Jurkat, Clone E6-1 (cell line): Measurements from ENCODE around the gene RNASE7.
"Not testable (repeated sequence)": the region's sequence is repeated elsewhere in the genome, so short reads cannot be mapped to it uniquely, and the experiment has no call there.

Experiments used
- DNase-seq: peaks from one replicate; pipeline ENCODE4 v3.0.0-alpha.2; 2011; ENCODE audit warnings: low read depth, low spot score
- H3K4me3 ChIP-seq: 2 replicates; pipeline ENCODE4 v1.5.1; 2011; ENCODE audit warnings: mild to moderate bottlenecking, low read length, control low read depth, moderate library complexity

RNASE7 gene

GRCh38 chr14:21039585-21040369, 2.4 kb upstream of the RNASE7 start:
- no peak overlapping the region for H3K4me3 ChIP-seq
- peak; percentile 46 for DNase-seq

- no peak for DNase-seq
- no peak overlapping the region for H3K4me3 ChIP-seq
These were observed 1.7 kb upstream of the RNASE7 start for GRCh38 chr14:21040370-21040925.

- not testable (repeated sequence) for H3K4me3 ChIP-seq, DNase-seq
These were observed 1.2 kb upstream of the RNASE7 start for GRCh38 chr14:21040941-21041340.

- no peak overlapping the region for H3K4me3 ChIP-seq
- DNase-seq: no peak
These were observed 756 bp downstream of the RNASE7 start for GRCh38 chr14:21042918-21043317.

DNA sequence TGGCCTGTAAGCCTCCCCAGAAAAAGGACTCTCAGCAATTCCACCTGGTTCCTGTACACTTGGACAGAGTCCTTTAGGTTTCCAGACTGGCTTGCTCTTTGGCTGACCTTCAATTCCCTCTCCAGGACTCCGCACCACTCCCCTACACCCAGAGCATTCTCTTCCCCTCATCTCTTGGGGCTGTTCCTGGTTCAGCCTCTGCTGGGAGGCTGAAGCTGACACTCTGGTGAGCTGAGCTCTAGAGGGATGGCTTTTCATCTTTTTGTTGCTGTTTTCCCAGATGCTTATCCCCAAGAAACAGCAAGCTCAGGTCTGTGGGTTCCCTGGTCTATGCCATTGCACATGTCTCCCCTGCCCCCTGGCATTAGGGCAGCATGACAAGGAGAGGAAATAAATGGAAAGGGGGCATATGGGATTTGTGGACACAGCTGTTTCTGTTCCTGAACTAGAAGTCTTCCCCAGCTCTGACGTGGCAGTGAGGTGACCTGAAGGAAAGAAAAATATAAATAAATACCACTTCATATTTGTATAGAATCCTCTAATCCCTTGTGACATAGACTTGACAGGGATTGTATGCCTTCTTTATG, 1.3 kb downstream of the RNASE7 start:
- no peak overlapping the region for H3K4me3 ChIP-seq
- DNase-seq: no peak

DNA sequence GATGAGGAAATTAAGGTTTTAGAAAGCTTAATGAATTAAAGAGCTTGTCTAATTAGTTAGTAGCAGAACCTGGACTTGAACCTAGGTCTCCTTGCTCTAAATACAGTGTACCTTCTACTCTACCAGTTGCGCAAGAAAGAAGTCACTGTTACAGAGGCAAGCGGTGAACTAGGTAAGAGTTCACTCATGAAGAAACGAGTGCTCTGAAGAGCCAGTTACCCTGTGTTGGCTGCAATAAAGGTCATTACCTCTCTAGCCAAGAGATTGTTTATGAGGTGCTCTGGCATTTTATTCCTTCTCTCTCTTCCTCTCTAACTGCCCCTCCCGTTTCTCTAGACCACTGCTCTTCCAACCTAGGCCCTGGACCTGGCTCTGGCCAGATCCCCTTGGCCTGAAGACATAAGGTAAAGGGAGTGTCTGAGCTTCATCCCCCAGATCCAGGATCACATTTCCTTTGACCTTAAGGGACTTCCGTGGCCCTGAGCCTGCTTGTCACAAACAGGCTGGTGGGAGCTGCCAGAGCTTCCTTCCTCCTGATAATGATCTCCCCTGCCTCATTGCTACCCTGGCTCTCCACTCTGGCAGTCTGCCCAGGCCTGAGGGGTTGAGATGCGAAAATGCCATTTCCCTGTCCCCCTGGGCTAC, 1.9 kb downstream of the RNASE7 start:
- DNase-seq: no peak
- H3K4me3 ChIP-seq: no peak overlapping the region

GRCh38 chr14:21047378-21047781, 5.2 kb downstream of the RNASE7 start:
- no peak overlapping the region for H3K4me3 ChIP-seq
- no peak for DNase-seq

DNA sequence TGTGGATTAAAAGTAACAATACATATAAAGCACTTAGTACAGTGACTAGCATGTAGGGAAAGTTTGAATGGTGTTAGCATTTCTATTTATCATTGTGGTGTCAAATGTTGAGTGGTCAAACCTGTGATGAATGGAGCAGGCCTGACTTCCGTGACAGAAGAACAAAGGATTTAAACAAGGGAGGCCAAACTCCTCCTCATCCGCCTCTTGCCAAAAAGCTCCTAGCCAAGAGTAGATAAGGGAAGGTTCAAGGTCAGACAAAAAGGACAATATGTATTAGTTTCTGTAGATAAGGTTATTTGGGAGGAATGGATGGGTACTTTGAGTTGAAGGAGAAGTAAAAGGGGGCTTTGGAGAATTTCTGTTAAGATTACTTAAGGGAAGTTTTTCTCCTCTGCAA, 6.5 kb downstream of the RNASE7 start:
- no peak overlapping the region for H3K4me3 ChIP-seq
- no peak for DNase-seq

DNA sequence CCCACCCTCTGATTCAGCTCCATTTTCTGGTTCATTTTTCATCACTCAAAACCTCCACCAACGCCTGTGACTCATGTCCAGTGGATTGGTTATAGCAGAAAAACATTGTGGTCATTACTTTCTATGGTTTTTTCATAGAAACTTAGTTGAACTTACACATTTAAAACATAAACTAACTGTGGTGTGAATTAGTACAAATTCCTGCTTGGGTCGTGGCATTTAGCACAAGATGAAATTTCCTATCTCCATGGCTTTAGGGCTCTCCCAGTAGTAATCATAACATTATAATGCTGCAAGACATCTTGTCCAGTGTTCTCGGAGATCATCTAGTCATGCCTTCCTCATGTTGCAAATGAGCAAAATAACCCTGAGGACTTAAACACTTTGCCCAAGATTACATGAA, 7.1 kb downstream of the RNASE7 start:
- no peak overlapping the region for H3K4me3 ChIP-seq
- no peak for DNase-seq

DNA sequence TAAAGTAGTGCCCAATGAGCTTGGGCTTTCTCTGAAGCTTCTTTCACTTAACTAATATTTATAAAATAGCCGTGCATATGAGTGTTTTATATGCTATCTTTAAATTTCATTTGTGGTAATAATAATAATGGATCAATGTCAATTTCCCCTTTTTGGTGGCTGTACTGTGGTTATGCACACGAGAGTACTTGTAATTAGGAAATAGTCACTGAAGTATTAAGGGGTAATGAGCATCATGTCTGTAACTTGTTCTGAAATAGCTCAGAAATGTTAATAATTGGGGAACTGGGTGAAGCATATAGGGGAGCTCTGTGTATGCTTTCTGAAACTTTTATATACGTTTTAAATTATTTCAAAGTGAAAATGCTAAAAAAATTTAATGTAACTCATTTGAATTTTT, 8.4 kb downstream of the RNASE7 start:
- no peak for DNase-seq
- no peak overlapping the region for H3K4me3 ChIP-seq

DNA sequence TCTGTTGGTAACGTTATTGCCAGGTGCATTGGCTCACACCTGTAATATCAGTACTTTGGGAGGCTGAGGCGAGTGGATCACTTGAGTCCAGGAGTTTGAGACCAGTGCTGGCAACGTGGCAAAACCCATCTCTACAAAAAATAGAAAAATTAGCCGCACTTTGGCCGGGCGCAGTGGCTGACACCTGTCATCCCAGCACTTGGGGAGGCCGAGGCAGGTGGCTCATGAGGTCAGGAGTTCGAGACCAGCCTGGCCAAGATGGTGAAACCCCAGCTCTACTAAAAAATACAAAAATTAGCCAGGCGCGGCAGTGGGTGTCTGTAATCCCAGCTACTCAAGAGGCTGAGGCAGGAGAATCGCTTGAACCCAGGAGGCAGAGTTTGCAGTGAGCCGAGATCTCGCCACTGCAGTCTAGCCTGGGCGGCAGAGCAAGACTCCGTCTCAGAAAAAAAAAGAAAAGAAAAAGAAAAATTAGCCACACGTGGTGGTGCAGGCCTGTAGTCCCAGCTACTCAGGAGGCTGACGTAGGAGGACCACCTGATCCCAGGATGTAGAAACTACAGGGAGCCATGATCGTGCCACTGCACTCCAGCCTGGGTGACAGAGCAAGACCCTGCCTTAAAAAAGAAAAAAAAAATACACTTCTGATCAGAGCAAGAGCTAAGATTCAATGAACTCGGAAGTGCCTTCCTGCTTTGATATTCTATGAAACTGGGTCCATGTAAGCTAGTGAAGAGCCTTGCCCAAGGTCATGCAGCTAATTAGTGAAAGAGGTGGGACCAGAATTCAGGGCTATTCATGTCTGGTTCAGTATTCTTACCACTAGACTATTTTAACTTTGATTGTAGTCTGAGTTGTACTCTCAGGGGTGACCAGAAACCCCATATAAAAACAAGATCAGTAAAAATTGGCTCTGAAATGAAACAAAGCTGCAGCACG, 11.3 kb downstream of the RNASE7 start:
- DNase-seq: no peak
- H3K4me3 ChIP-seq: no peak overlapping the region

- DNase-seq: no peak
- no peak overlapping the region for H3K4me3 ChIP-seq
These were observed 12.1 kb downstream of the RNASE7 start for GRCh38 chr14:21054123-21054767.

- no peak for DNase-seq
- H3K4me3 ChIP-seq: no peak overlapping the region
These were observed 12.6 kb downstream of the RNASE7 start for GRCh38 chr14:21054768-21055145.

GRCh38 chr14:21055432-21056117, 13.4 kb downstream of the RNASE7 start:
- H3K4me3 ChIP-seq: no peak overlapping the region
- no peak for DNase-seq

DNA sequence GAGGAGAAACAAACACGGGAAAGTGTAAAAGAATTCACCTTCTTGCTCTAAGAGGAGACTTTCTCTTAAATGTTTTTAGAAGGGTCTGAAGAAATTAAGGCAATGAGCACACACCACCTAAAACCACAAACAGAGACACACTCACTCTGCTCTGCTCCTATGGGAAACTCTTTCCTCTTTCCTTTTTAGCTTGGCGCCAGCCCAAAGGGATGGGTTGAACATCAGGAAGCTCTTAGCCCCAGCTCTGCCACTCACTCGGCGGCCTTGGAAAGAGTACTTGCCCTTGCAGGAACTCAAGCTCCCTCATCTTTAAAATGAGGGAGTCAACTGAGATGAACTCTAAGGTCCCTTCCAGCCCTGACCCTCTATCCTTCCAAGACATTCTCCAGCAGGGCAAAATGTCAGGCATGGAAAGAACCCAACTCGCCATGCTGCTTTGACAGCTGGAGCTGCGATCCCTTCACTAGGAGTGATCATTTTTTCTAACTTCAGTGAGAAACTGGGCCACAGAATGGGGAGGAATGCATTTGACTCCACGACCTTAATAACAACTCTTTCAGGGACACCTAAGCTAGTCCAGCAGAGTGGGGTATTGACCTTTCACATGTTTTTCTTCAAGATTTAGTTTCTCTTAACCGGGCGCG, 14.5 kb downstream of the RNASE7 start:
- no peak overlapping the region for H3K4me3 ChIP-seq
- DNase-seq: no peak

DNA sequence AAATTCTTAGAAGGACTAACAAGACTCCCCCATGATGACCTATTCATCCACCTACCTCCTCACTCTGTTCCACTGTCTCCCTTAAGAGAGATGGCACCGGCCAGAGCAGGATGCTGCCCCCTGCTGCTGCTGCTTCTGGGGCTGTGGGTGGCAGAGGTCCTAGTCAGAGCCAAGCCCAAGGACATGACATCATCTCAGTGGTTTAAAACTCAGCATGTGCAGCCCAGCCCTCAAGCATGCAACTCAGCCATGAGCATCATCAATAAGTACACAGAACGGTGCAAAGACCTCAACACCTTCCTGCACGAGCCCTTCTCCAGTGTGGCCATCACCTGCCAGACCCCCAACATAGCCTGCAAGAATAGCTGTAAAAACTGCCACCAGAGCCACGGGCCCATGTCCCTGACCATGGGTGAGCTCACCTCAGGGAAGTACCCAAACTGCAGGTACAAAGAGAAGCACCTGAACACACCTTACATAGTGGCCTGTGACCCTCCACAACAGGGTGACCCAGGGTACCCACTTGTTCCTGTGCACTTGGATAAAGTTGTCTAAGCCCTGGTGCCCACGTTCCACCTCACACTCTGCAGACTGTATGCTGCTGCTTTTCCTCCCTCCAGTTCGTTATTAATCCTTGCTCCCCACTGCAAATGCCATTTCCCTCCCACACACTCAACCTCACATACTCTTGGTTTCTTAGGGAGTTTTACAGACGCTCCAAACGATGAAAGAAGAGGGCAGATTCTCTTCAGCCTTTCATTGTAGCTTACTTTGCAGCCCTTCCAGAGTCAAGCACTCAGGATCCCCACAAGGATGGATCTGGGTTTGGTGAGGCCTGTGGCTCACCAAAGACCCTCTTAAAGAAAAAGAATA, 15.9 kb downstream of the RNASE7 start, which contains the start of gene RNASE8:
TSS of gene RNASE8 (plus strand) at position 20 of the 873 bp plus-strand sequence. CDS start at position 91, 71 bp downstream.
- no peak within 1 kb of the TSS for H3K4me3 ChIP-seq
- DNase-seq: no peak

DNA sequence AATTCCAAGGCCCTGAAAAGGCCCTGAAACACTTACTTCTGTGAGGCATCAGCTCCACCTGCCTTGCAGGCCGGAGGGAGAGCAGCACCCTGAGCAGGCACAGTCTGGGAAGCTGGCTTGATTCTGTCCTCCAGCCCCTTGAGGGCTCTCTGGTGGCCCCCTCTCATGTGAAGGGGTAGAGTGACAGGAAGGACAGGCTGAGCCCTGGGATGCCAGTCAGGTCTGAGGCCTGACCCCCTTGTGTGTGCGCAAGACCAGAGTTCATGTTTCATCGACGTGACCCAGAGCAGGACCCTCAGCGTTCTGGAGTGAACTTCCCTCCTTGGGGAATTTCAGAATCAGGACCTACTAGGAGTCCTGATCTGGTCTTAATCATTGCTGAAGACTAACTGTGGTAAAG, 16.7 kb downstream of the RNASE7 start:
- no peak for DNase-seq
- H3K4me3 ChIP-seq: no peak overlapping the region
